H1 (cell line): ENCODE results near the gene MYL3. TPM values are rescaled to one million over a fixed set of nuclear protein-coding genes. Genes with fewer than 3 reads are reported as not detected.

Source experiments
- CHD7 ChIP-seq: fragments of 300-600 bp; sonication (generic); IDR thresholded peaks from 2 replicates; pipeline ENCODE4 v1.7.1; 2012; ENCODE audit warnings: low read length, moderate library complexity, mild to moderate bottlenecking, inconsistent platforms; ENCODE audit not compliant: insufficient replicate concordance
- FOSL1 ChIP-seq: IDR thresholded peaks from 2 replicates; pipeline ENCODE4 v1.6.1; 2011; ENCODE audit warnings: mild to moderate bottlenecking, low read depth, low read length, moderate library complexity; ENCODE audit not compliant: insufficient read depth
- KDM1A ChIP-seq: fragments of 200-600, 300-600 bp; sonication (generic); IDR thresholded peaks from 2 replicates; pipeline ENCODE4 v1.7.1; 2016; ENCODE audit warnings: mild to moderate bottlenecking, low read length, borderline replicate concordance
- RXRA ChIP-seq: IDR thresholded peaks from 2 replicates; pipeline ENCODE4 v1.6.1; 2011; ENCODE audit warnings: low read depth, mild to moderate bottlenecking, low read length, moderate library complexity; ENCODE audit not compliant: insufficient read depth
- SP4 ChIP-seq: IDR thresholded peaks from 2 replicates; pipeline ENCODE4 v1.6.1; 2012; ENCODE audit warnings: low read length, inconsistent platforms
- polyA plus RNA-seq, 7 experiments: library from polyadenylated mRNA; depleted of rRNA in 3 of 7; stranded (reverse) in 5 of 7; unstranded in 2 of 7; fragments of >200 nt in 5 of 7; fragments of 200-250 nt in 2 of 7; gene quantifications; 1 replicate in 5 of 7; 2 replicates in 1 of 7; 4 replicates in 1 of 7; pipeline versions ENCODE4 v1.2.1 to v1.2.3, GENCODE V29; 2011 to 2013; ENCODE audit warnings: missing spikeins in 2 of 7, mixed read lengths in 2 of 7
- total RNA-seq: library from RNA; stranded (reverse); fragmentation: NEBNext Ultra II Directional; extraction: Animal tissue kit (Norgen Biotek cat#: 25700); gene quantifications from 2 replicates; pipeline ENCODE4 v1.2.1, GENCODE V29; 2021

MYL3 gene
- total and polyA plus RNA-seq, 2 of the 8 experiments (the other 6 are each of a cell fraction or from before 2014, with no cell fraction given) = 0.06 TPM; not detected in 1

- TF ChIP-seq CHD7 (no peak), KDM1A (no peak), FOSL1 (no peak), SP4 (no peak), RXRA (no peak)
Measured at GRCh38 chr3:46883830-46884185, 20.6 kb upstream of the MYL3 start (continued).
